H1 (cell line): ENCODE results near the gene C1orf21. TPM values are rescaled to one million over a fixed set of nuclear protein-coding genes. Genes with fewer than 3 reads are reported as not detected.

Experiments used
- CTCF ChIA-PET: fragments of 300-600 bp; sonication (Branson Sonifier 250); formaldehyde crosslinking; loops from one replicate; lab custom pipeline; 2021; ENCODE audit not compliant: partially characterized antibody; lab: Charles Lee
- POLR2A ChIA-PET: fragments of 300-600 bp; sonication (Branson Sonifier 250); formaldehyde crosslinking; loops from one replicate; lab custom pipeline; 2021; ENCODE audit warnings: inconsistent platforms; ENCODE audit not compliant: partially characterized antibody; lab: Charles Lee
- DNase-seq, 2 experiments: peaks; one replicate each; pipeline versions ENCODE4 v3.0.0 to v3.0.0-alpha.2; 2010 to 2022; ENCODE audit warnings: low spot score in 2 of 2, low read depth in 1 of 2, mixed read lengths in 1 of 2
- FAIRE-seq: peaks from 2 replicates; lab custom pipeline; 2011; peaks lifted over from hg19 to GRCh38; lab: Jason Lieb, UNC
- H2AFZ ChIP-seq: 2 replicates; pipeline ENCODE4 v1.8.1; 2012; ENCODE audit warnings: low read length, inconsistent platforms
- H2AK5ac ChIP-seq: 2 replicates; pipeline ENCODE4 v1.6.1; 2013; ENCODE audit warnings: low read depth, low read length
- H2BK120ac ChIP-seq: replicated peaks from 2 replicates; pipeline ENCODE3; 2013; ENCODE audit warnings: low read depth, low read length, inconsistent platforms
- H2BK12ac ChIP-seq: 2 replicates; pipeline ENCODE4 v1.6.1; 2013; ENCODE audit warnings: low read depth, low read length
- H2BK15ac ChIP-seq: 2 replicates; pipeline ENCODE4 v1.6.1; 2013; ENCODE audit warnings: low read length
- H2BK20ac ChIP-seq: 2 replicates; pipeline ENCODE4 v1.6.1; 2013; ENCODE audit warnings: low read length
- H2BK5ac ChIP-seq: 2 replicates; pipeline ENCODE4 v1.6.1; 2013; ENCODE audit warnings: low read depth, low read length
- H3K14ac ChIP-seq: 2 replicates; pipeline ENCODE4 v1.6.1; 2013; ENCODE audit warnings: inconsistent platforms; ENCODE audit not compliant: insufficient read length
- H3K18ac ChIP-seq: 2 replicates; pipeline ENCODE4 v1.6.1; 2013; ENCODE audit warnings: low read length; ENCODE audit errors: extremely low read depth
- H3K23ac ChIP-seq: 2 replicates; pipeline ENCODE4 v1.6.1; 2013; ENCODE audit warnings: inconsistent platforms; ENCODE audit not compliant: insufficient read length
- H3K23me2 ChIP-seq: 2 replicates; pipeline ENCODE4 v1.6.1; 2013; ENCODE audit warnings: low read depth, low read length
- H3K27ac ChIP-seq: 2 replicates; pipeline ENCODE4 v1.6.1; 2011; ENCODE audit warnings: low read depth, low read length, inconsistent platforms
- H3K27me3 ChIP-seq, 4 experiments: replicated peaks in 1 of 4; 1 replicate in 1 of 4; 2 replicates in 3 of 4; pipeline versions ENCODE4 v1.6.1 to v1.8.1; 2011 to 2013; ENCODE audit warnings: low read length in 3 of 4, mild to moderate bottlenecking in 3 of 4, inconsistent platforms in 2 of 4, mixed read lengths in 2 of 4, moderate library complexity in 1 of 4; ENCODE audit not compliant: control insufficient read depth in 3 of 4, insufficient read depth in 3 of 4; ENCODE audit errors: extremely low read depth in 1 of 4
- H3K36me3 ChIP-seq, 4 experiments: 2 replicates each; pipeline versions ENCODE4 v1.6.1 to v1.8.1; 2011 to 2013; ENCODE audit warnings: mild to moderate bottlenecking in 4 of 4, low read length in 3 of 4, moderate library complexity in 2 of 4, control low read depth in 1 of 4, inconsistent platforms in 1 of 4; ENCODE audit not compliant: insufficient read depth in 4 of 4, control insufficient read depth in 2 of 4
- H3K4ac ChIP-seq: replicated peaks from 2 replicates; pipeline ENCODE3; 2013; ENCODE audit warnings: low read length, low read depth, mixed read lengths, inconsistent platforms; ENCODE audit not compliant: insufficient read length
- H3K4me1 ChIP-seq, 4 experiments: replicated peaks in 1 of 4; 1 replicate in 1 of 4; 2 replicates in 3 of 4; pipeline versions ENCODE4 v1.6.1 to v1.8.1; 2011 to 2013; ENCODE audit warnings: low read length in 3 of 4, inconsistent platforms in 2 of 4, mixed read lengths in 1 of 4; ENCODE audit not compliant: insufficient read depth in 4 of 4, control insufficient read depth in 3 of 4
- H3K4me2 ChIP-seq, 2 experiments: 2 replicates each; pipeline versions ENCODE4 v1.6.1 to v1.8.1; 2011 to 2013; ENCODE audit warnings: low read depth in 2 of 2, low read length in 2 of 2, control low read depth in 1 of 2, inconsistent platforms in 1 of 2, mild to moderate bottlenecking in 1 of 2; ENCODE audit not compliant: insufficient read depth in 1 of 2
- H3K4me3 ChIP-seq, 4 experiments: fragments of 200-600, 300-600 bp in 1 of 4; sonication (generic), shearing (Covaris generic), sonication (Bioruptor Twin) in 1 of 4; 2 replicates each; pipeline versions ENCODE4 v1.5.1 to v1.8.1; 2011 to 2016; ENCODE audit warnings: low read length in 4 of 4, low read depth in 3 of 4, control low read depth in 2 of 4, inconsistent platforms in 2 of 4, mild to moderate bottlenecking in 2 of 4, mixed read lengths in 1 of 4, moderate library complexity in 1 of 4; ENCODE audit not compliant: insufficient read depth in 2 of 4; ENCODE audit errors: extremely low read depth in 1 of 4
- H3K56ac ChIP-seq: replicated peaks from 2 replicates; pipeline ENCODE3; 2013; ENCODE audit warnings: low read depth, mild to moderate bottlenecking, mixed read lengths, low read length, inconsistent platforms; ENCODE audit not compliant: insufficient read length
- H3K79me1 ChIP-seq: 2 replicates; pipeline ENCODE4 v1.6.1; 2013; ENCODE audit warnings: low read depth, low read length, control low read depth
- H3K79me2 ChIP-seq, 2 experiments: 2 replicates each; pipeline versions ENCODE4 v1.6.1 to v1.8.1; 2012 to 2013; ENCODE audit warnings: low read length in 2 of 2, mild to moderate bottlenecking in 2 of 2, inconsistent platforms in 1 of 2; ENCODE audit not compliant: insufficient read depth in 2 of 2, control insufficient read depth in 1 of 2
- H3K9ac ChIP-seq, 4 experiments: replicated peaks in 1 of 4; 1 replicate in 1 of 4; 2 replicates in 3 of 4; pipeline versions ENCODE4 v1.6.1 to v1.8.1; 2011 to 2013; ENCODE audit warnings: low read depth in 3 of 4, low read length in 3 of 4, control low read depth in 2 of 4, mild to moderate bottlenecking in 2 of 4, moderate library complexity in 2 of 4, inconsistent platforms in 1 of 4; ENCODE audit errors: extremely low read depth in 1 of 4
- H3K9me3 ChIP-seq, 2 experiments: 2 replicates each; pipeline versions ENCODE4 v1.6.1 to v1.8.1; 2012 to 2013; ENCODE audit warnings: mild to moderate bottlenecking in 2 of 2, moderate library complexity in 2 of 2, control low read depth in 1 of 2, inconsistent platforms in 1 of 2, low read depth in 1 of 2, low read length in 1 of 2, mixed read lengths in 1 of 2; ENCODE audit not compliant: insufficient read depth in 2 of 2
- H4K20me1 ChIP-seq, 2 experiments: replicated peaks in 1 of 2; 2 replicates each; pipeline versions ENCODE3 to v1.8.1; 2011 to 2013; ENCODE audit warnings: inconsistent platforms in 2 of 2, low read length in 2 of 2, mild to moderate bottlenecking in 1 of 2; ENCODE audit not compliant: insufficient read depth in 2 of 2, control insufficient read depth in 1 of 2
- H4K5ac ChIP-seq: 2 replicates; pipeline ENCODE4 v1.6.1; 2013; ENCODE audit warnings: low read length, low read depth, mixed read lengths, inconsistent platforms; ENCODE audit not compliant: insufficient read length
- H4K8ac ChIP-seq: 2 replicates; pipeline ENCODE4 v1.8.0; 2013; ENCODE audit warnings: mild to moderate bottlenecking, moderate library complexity, low read length, inconsistent platforms; ENCODE audit not compliant: insufficient read depth; ENCODE audit errors: extremely low read depth
- H4K91ac ChIP-seq: replicated peaks from 2 replicates; pipeline ENCODE3; 2013; ENCODE audit warnings: low read length, mixed read lengths, inconsistent platforms; ENCODE audit not compliant: insufficient read length
- GABPA ChIP-seq: IDR thresholded peaks from 2 replicates; pipeline ENCODE4 v1.6.1; 2011; ENCODE audit warnings: mild to moderate bottlenecking, low read length, moderate library complexity, borderline replicate concordance; ENCODE audit not compliant: insufficient read depth
- POLR2AphosphoS5 ChIP-seq: IDR thresholded peaks from 2 replicates; pipeline ENCODE4 v1.6.1; 2011; ENCODE audit warnings: low read depth, low read length
- RNF2 ChIP-seq: fragments of 200-900, 300-1000 bp; sonication (generic); IDR thresholded peaks from 2 replicates; pipeline ENCODE4 v1.7.1; 2016; ENCODE audit warnings: borderline replicate concordance, low read depth, mild to moderate bottlenecking, antibody characterized with exemption, low read length; ENCODE audit not compliant: poor library complexity, severe bottlenecking; ENCODE audit errors: missing control alignments
- SRF ChIP-seq: IDR thresholded peaks from 2 replicates; pipeline ENCODE4 v1.6.1; 2011; ENCODE audit warnings: mild to moderate bottlenecking, low read depth, low read length, moderate library complexity
- SUZ12 ChIP-seq: fragments of 200-600 bp; sonication (generic); IDR thresholded peaks from 2 replicates; pipeline ENCODE4 v1.6.1; 2012; ENCODE audit warnings: mild to moderate bottlenecking, inconsistent platforms, low read length, moderate library complexity, mixed read lengths
- WGBS, 2 experiments: shearing (Covaris generic) in 1 of 2; methylation state at CpG; one replicate each; pipeline versions ENCODE4 v1.1.6 to v1.1.7; 2013 to 2015; ENCODE audit warnings: low lambda C conversion rate in 2 of 2, mixed read lengths in 2 of 2, inconsistent platforms in 1 of 2, low coverage in 1 of 2, missing lambda C conversion rate in 1 of 2; ENCODE audit not compliant: insufficient replicate concordance in 2 of 2, insufficient coverage in 1 of 2, insufficient read length in 1 of 2; ENCODE audit errors: extremely low coverage in 1 of 2, missing lambda C conversion rate in 1 of 2; 5-methylcytosine and 5-hydroxymethylcytosine counted together
- polyA plus RNA-seq, 7 experiments: library from polyadenylated mRNA; depleted of rRNA in 3 of 7; stranded (reverse) in 5 of 7; unstranded in 2 of 7; fragments of >200 nt in 5 of 7; fragments of 200-250 nt in 2 of 7; gene quantifications; 1 replicate in 5 of 7; 2 replicates in 1 of 7; 4 replicates in 1 of 7; pipeline versions ENCODE4 v1.2.1 to v1.2.3, GENCODE V29; 2011 to 2013; ENCODE audit warnings: missing spikeins in 2 of 7, mixed read lengths in 2 of 7
- total RNA-seq: library from RNA; stranded (reverse); fragmentation: NEBNext Ultra II Directional; extraction: Animal tissue kit (Norgen Biotek cat#: 25700); gene quantifications from 2 replicates; pipeline ENCODE4 v1.2.1, GENCODE V29; 2021
- TF ChIP-seq, protein P1 (sequence below): IDR thresholded peaks from 2 replicates; pipeline ENCODE4 v1.6.1; 2012; ENCODE audit warnings: inconsistent platforms

The C1orf21 gene
- total and polyA plus RNA-seq, 2 of the 8 experiments (the other 6 are each of a cell fraction or from before 2014, with no cell fraction given): 16.6 to 51.0 TPM

DNA sequence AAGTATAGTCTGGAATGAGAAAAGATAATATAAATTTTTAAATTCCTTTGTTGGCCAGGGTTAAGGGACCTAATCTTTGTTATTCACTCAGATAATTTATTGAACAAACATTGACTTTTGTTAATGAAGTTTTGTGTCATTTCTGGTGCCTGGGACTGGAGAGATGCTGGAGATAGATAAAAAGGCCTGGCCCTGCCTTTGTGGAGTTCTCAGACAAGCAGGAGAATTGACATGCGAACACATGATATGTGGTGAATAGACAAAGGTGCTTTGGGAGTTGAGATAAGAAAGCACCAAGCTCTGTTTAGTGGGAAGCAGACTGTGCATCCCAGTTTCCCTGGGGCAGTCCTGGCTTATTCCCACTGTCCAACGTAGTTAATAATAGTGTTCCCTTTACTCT lies 8.5 kb downstream of the C1orf21 start:
- no peak overlapping the region for H3K4me2 ChIP-seq
- H2AFZ ChIP-seq: no peak overlapping the region
- 86% methylated on average over 2 of the region's 2 CpGs; no CpG with 5 or more reads in 1 of the 2 experiments for WGBS, 2 experiments
- no peak overlapping the region for H4K5ac ChIP-seq
- no peak overlapping the region for H2BK5ac ChIP-seq
- H3K27me3 ChIP-seq: no peaks in the 10 kb centered on the region
- H2AK5ac ChIP-seq: no peak overlapping the region
- H3K79me1 ChIP-seq: peaks cover 3% of the 10 kb centered on the region
- peaks cover 22 to 99% of the 10 kb centered on the region in 2 experiments; a peak in 3 of 4 replicates for H3K79me2 ChIP-seq
- no peak overlapping the region for H4K91ac ChIP-seq
- DNase-seq: no peak
- ChIA-PET CTCF (no interaction called here), POLR2A (interaction anchor here (0.6 kb wide), 1 partner anchor 9 kb away, joined by 10 read pairs; the partner anchor contains the start of gene C1orf21)
- no peak overlapping the region for H3K18ac ChIP-seq
- no peak overlapping the region for H3K9ac ChIP-seq
- H3K4ac ChIP-seq: no peak overlapping the region
- no peaks in the 10 kb centered on the region for H3K36me3 ChIP-seq
- H3K23me2 ChIP-seq: no peaks in the 10 kb centered on the region
- no peaks in the 10 kb centered on the region for H3K9me3 ChIP-seq
- FAIRE-seq: no peak
- no peak overlapping the region for H3K27ac ChIP-seq
- H3K14ac ChIP-seq: no peak overlapping the region
- no peak overlapping the region for H3K4me3 ChIP-seq
- H2BK12ac ChIP-seq: no peak overlapping the region
- no peak overlapping the region for H3K23ac ChIP-seq
- peaks cover 6 to 9% of the 10 kb centered on the region in 2 experiments for H4K20me1 ChIP-seq
- H2BK15ac ChIP-seq: no peak overlapping the region
- TF ChIP-seq SUZ12 (no peak), POLR2AphosphoS5 (no peak), RNF2 (no peak), GABPA (no peak), SRF (no peak)
- TF ChIP-seq, protein P1, sequence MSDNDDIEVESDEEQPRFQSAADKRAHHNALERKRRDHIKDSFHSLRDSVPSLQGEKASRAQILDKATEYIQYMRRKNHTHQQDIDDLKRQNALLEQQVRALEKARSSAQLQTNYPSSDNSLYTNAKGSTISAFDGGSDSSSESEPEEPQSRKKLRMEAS: no peak
- no peak overlapping the region for H2BK20ac ChIP-seq
- H4K8ac ChIP-seq: no peak overlapping the region
- H3K4me1 ChIP-seq: peaks cover 0 to 6% (median 3%) of the 10 kb centered on the region in 4 experiments; a peak in 3 of 7 replicates
- no peak overlapping the region for H2BK120ac ChIP-seq
- no peak overlapping the region for H3K56ac ChIP-seq
